OCI-LY7 (cell line): ENCODE measurements around the gene LZIC.

Source experiments
- EZH2phosphoT487 ChIP-seq: fragments of 200-600 bp; sonication (generic); IDR thresholded peaks from 2 replicates; pipeline ENCODE4 v1.6.1; 2018; ENCODE audit warnings: low read depth, borderline replicate concordance, mild to moderate bottlenecking, mixed run types, antibody characterized with exemption, low read length, moderate library complexity, mixed read lengths
- TF ChIP-seq, protein P1 (sequence below): fragments of 200-600 bp; sonication (generic); conservative IDR thresholded peaks from 2 replicates; pipeline ENCODE4 v1.5.1; 2014; ENCODE audit warnings: mild to moderate bottlenecking, antibody characterized with exemption, low read length, moderate library complexity, mixed read lengths

- TF ChIP-seq, protein P1, sequence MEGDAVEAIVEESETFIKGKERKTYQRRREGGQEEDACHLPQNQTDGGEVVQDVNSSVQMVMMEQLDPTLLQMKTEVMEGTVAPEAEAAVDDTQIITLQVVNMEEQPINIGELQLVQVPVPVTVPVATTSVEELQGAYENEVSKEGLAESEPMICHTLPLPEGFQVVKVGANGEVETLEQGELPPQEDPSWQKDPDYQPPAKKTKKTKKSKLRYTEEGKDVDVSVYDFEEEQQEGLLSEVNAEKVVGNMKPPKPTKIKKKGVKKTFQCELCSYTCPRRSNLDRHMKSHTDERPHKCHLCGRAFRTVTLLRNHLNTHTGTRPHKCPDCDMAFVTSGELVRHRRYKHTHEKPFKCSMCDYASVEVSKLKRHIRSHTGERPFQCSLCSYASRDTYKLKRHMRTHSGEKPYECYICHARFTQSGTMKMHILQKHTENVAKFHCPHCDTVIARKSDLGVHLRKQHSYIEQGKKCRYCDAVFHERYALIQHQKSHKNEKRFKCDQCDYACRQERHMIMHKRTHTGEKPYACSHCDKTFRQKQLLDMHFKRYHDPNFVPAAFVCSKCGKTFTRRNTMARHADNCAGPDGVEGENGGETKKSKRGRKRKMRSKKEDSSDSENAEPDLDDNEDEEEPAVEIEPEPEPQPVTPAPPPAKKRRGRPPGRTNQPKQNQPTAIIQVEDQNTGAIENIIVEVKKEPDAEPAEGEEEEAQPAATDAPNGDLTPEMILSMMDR: no peak
- TF ChIP-seq EZH2phosphoT487: no peak
Observed at GRCh38 chr1:9884805-9885204, 58.4 kb downstream of the LZIC start.
